Stimulated activated CD4-positive, alpha-beta T cell treated with anti-CD3 and anti-CD28 coated beads, Interleukin-1b, Interleukin-23, amount 100 ng/mL, for 4 hours (primary cell): ENCODE results near the gene ITPR1.

Experiments
- DNase-seq, 2 donors: peaks; one replicate each; pipeline ENCODE4 v3.0.0-alpha.2; 2020; ENCODE audit warnings: low read depth in 2 of 2

The ITPR1 gene

DNA sequence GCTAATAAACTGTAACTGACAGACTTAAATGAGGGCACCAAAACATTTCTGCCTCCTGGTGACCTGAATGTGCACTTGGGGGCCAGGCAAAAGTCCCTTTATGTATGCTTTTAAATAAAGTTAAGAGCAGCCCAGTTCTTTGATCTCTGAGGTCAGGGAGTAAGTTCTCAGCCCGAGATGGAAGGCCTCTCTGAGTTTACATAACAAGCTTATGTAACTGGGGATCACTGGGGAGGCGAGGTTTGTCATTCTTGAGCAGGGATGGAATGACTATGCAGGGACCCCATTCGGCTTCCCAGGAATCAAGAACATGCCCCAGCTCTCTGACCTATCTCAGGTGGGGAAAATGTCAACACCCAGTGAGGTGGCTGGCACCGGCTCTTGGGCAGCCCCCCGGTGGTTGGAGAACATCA is 287.4 kb downstream of the ITPR1 start:
- no peak for DNase-seq

DNA sequence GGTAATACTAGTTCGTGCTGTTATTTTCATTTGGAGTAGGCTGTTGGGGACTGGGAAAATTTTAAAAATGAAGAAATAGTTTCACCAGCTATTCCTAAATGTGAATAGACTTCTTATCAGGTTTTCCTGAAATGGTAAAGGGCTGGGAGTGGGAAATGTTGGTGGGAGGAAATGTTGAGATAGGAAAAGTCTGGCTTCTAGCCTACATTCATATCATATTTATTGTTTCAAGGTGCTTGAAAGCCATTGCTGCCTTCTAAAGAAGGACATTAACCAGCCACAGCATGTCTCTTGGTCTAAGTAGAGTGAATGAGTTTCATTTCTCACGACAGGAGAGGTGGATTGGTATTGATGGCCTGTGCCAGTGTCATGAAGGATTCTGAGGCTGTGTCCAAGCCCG is 288.9 kb downstream of the ITPR1 start:
- DNase-seq: no peak

DNA sequence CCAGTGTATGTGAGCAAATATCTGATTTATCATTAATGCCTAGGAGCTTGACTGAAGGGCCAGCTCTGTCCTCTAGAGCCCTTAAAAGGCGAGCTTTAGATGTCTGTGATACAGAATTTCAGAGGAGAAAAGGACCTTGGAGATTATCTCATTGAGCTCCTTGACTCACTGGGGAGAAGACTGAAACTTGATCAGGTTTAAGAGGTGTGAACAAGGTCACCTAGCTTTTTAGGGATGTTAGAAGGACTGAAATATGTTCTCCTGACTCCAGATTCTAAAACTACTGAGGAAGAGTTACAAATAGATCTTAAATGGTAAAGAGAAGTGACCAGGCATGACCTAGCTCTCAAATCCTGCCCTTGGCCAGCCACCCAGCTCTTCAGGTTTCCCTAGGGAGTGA is 292.4 kb downstream of the ITPR1 start:
- DNase-seq: no peak

DNA sequence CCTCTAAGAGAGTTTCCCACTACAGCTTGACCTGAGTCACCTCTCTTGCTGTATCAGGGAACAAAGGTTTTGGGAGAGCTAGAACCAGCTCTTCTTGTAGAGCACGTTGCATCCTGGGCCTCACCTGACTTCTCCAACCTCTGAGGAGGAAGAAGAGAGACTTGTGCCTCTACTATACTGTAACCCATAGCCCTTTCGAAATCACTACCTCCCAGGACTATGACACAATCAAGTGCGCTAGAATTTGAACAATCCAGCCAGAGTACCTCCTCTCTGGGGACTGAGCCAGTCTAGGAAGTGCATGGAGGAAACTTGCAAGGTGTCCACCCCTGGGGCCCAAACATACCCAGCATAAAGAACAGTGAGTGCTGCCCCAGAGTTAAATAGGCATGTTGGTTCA is 293.3 kb downstream of the ITPR1 start:
- DNase-seq: no peak

DNA sequence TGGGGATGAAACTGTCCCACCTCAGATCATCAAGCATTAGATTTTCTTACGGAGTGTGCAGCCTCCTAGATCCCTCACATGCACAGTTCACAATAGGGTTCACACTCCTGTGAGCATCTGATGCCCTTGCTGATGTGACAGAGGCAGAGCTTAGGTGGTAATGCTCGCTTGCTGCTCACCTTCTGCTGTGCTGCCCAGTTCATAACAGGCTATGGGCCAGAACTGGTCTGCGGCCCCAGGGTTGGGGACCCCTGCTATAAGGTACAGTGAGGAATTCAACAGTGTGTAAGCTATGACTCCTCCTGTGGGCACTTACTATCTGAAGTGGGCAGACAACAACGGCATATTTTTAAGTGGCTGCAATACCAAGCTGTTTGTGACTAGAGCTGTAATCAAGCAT is 298.2 kb downstream of the ITPR1 start:
- no peak for DNase-seq

DNA sequence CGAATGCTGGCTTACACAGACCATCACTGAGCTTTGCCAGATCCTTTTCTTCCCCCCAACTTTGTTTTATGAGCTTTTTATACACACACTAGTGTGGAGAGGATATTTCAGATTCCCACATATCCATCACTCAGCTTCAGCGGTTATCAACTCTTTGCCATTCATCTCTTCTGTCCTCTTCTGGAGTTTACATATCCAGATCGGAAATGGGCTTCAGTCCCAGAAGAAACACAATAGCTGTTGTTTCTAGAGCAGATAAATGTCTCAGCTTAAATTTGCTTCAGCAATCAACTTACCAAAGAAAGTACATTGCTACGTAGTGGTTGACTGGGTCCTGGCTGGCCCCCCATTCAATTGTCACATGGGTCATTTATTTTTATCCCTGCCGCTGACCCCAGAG is 300.2 kb downstream of the ITPR1 start:
- DNase-seq: no peak

DNA sequence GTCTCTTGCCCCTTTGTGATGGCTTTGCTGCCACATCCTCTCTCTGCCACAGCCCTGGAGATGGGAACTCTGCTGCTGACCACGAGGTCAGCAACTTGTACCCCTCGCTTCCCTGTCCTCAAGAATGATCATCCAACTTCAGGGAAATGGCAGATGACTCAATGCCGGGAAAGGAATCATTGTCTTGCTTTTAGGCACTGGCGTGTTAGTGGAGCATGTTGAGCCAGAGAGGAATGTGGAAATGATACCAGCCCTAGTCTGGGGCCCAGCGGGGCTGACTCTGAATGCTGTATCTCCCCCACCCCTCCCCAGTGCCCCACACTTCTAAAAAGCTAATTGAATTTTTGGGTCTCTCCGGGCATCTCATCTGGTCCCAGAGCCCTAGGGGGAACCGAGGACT is 301.2 kb downstream of the ITPR1 start:
- no peak for DNase-seq

DNA sequence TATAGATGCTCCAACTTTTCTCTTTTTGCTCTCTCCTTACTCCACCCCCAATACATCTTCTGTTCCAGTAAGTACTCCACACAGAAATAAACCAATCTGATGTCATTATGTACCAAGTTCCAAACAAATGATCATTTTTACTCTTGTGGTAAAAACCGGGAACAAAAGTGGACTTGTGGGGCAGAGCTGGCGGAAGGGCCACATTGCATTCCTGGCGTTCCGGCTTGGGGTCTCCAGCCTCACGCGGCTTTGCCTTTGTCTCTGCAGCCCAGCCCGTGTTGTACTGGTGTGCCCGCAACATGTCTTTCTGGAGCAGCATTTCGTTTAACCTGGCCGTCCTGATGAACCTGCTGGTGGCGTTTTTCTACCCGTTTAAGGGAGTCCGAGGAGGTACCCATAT is 301.6 kb downstream of the ITPR1 start:
- DNase-seq: no peak

DNA sequence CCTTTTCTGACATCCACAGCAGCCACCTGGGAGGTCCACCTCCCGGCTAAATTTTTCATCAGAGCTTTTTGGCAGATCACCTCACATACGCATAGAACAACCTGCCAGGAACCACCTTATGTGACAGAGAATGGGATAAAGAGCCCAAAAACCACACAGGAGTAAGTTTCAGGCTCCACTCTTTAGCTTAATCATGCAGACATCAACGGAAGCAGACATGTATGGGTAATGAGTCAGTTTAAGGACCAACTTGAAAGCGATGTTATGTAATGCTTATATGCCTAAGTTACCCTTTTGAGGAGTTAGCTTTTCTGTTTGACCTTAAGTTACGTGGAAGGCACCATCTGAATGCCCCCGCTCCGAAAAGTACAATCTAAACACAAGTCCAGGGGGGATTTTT is 302.8 kb downstream of the ITPR1 start:
- DNase-seq: no peak

DNA sequence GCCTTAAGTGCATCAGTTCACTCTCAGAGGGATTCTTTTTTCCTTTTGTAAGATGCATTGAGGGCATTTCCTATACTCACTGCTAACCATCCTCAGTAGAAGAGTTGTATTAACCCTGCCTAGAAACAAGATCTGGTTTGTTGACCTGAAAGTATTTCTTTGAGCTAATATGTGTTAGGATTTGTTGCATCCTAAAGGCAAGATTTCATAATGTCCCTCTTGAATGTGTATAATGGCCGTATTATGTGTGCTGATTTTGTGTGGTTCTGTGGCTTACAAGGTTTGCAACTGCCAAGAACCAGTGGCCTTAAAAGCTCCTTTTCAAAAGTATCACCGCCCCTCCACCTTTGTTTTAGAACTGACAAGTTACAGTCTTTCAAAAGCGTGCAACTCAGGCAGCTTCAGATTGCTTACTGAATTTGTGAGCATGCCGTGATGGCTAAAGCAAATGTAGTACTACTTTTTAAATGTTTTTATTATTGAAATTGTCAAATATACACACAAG is 304.1 kb downstream of the ITPR1 start:
- DNase-seq: no peak

DNA sequence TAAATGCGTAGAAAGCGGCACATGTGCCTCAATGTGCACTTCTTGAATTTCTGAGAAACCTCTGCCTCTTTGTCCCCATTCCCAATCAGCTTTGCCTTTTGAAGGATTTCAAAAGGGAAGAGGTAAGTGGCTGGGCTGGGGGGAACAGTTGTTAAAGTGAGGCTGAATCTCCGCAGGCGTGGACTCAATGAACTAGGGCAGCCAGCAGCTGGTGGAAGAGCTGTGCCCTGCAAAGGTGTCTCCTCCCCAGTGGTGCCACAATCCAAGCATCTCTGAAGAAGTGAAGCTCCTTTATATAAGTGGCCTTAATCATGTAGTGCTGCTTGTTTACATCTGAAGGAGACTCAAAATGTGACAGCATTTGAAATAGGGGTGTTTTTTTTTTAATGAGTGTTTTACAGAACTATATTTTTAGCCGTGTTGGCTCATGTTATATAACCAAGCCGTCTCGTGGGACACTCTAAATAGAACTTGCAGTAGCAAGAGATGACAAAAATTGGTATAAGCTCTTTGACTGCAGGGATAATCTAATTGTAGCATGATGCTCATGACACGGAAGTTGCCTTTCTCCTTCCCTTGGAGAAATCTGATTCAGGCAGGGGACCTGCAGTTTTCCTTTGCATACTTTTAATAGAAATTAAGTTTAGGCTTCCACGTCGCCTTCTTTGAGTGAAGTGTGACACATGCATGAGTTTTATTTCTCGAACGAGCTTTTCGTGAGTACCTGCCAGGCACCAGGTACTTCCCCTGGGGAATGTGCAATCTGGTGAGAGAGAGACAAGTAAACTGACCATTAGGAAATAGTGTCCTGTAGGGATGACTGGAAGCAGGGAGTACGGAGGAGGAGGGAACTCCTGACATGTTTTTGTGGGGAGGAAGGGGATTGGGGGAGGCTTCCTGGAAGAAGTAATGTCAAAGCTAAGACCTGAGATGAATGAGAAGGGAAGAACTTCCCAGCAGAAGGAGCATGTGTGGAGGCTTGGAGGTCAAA is 306.4 kb downstream of the ITPR1 start:
- DNase-seq: no peak

DNA sequence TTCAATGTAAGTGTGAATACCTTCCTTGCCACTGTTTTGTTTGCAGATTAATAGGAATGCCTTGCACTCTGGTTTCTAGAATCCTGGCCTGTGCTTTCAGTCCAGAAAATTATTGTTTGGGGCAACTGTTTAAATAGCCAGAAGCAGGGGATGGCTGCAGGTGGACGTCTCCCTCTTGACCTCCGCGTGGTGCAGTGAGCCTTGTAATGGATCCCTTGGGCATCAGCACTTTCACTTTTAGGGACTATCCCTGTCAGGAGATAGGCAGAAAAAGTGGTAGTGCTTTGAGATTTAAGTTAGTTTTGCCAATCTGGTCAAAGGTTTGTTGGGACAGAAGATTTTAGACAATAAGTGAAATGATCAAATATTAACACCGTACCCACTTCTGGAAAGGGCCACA is 307.4 kb downstream of the ITPR1 start:
- DNase-seq: no peak

DNA sequence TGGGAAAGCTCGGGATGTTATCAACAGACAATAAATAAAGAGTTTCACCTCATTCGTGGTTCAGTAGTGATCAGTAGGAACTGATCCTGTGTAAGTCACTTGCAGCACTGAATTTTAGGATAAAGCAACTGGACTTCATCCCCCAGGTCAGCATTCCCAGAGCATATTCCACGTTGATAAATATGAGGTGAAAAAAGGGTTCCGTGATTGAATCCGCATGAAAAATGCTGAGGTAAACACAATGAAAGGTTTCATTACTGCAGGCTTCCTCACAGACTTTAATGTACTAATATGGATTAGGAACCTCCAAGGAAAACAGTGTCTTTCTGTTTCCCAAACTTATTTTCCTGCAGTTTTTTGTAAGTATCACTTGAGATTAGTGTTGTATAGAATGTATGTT is 308.7 kb downstream of the ITPR1 start:
- DNase-seq: no peak

DNA sequence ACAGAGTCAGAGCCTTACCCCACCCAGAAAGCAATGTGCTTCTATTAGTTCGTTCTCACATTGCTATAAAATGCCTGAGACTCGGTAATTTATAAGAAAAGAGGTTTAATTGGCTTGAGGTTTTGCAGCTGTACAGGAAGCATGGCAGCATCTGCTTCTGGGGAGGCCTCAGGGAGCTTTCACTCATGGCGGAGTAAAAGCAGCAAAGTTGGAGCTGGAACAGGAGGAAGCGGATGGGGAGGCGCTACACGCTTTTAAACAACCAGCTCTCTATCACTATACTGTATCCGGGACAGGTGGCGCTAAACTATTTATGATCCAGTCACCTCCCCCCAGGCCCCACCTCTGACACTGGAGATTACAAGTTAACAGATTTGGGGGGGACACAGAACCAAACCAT is 309.8 kb downstream of the ITPR1 start:
- no peak for DNase-seq

DNA sequence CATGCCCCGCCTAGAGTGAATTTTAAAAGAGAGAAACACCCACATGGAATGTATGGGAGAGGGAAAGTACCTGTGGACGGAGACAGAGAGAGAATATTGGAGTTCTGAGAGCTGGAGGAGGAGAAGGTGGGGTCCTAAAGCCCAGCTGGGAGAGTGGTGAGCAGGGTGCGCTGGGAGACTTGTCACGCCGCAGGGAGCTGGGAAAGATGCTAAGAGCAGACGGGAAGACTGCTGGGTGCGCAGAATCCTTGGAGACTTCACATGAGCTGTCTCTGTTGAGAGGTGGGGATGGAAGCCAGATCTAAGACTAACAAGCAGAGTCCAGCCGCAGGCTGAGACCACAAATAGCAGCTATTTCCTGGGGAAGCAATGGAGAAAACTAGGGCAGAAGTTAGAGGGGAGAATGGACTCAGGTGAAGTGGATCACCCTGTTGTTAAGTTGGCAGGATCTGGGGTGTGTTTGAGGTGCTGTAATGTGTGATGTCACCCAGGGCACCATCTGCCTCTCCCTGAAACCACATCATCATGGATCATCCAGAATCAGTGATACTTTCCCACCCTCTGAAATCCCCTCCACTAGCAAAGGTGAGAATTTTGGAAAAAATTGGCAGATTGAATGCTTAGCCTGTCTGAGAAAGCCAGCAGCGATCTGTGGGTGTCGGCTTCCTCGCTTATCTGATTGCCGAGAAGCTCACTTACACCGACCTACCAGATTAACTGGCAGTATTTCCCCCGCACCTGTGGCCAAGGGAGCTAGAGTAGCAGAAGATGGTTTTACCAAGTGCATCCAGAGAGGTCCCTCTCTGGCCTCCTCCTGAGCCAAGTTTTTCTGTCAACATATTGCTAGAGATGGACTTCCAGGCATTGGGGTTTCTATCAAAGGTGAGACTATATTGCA is 311.3 kb downstream of the ITPR1 start:
- DNase-seq: no peak

DNA sequence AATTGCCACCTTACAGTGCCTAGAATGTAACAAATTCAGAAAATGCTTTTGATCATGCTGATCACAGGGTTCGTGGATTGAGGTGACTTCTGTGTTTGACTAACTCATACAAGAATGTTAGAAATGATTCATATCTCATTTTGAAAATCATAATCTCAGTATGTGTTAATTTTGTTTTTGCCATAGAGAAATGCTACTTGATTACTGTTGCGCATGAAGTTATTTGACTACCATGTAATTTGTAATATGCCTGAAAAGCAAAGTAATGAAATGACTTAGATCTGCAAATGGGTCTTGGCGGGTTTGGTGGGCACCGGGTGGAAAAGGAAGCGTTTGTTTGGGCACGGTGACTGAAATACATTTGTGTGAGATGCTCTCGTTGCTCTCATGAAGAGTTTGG is 312.5 kb downstream of the ITPR1 start:
- no peak for DNase-seq

DNA sequence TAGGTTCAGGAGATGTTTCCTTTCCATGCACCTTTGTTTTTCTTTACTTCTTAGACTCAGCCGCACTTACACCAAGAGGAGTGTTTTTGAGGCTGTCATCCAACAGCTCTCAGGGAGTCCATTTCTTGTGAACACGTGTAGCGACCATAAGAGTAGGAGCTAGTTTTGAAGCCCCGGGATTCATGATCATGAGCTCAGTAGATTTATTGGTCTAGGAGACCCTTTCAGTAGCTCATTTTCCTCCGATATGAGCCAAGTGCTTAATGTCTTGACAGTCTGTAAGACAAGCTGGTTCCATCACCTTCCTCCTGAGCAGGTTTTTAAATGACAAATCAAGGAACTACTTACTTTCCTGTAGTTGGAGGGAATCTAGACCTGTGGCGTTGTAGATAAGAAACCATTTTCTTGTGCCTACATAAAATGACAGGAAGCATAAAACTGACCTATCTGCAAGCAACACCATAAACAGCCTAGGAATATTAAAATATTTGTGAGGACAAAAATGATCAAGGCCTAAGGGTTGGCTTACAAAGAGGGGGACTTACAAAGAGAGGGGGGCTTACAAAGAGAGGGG is 313.5 kb downstream of the ITPR1 start:
- DNase-seq: no peak

DNA sequence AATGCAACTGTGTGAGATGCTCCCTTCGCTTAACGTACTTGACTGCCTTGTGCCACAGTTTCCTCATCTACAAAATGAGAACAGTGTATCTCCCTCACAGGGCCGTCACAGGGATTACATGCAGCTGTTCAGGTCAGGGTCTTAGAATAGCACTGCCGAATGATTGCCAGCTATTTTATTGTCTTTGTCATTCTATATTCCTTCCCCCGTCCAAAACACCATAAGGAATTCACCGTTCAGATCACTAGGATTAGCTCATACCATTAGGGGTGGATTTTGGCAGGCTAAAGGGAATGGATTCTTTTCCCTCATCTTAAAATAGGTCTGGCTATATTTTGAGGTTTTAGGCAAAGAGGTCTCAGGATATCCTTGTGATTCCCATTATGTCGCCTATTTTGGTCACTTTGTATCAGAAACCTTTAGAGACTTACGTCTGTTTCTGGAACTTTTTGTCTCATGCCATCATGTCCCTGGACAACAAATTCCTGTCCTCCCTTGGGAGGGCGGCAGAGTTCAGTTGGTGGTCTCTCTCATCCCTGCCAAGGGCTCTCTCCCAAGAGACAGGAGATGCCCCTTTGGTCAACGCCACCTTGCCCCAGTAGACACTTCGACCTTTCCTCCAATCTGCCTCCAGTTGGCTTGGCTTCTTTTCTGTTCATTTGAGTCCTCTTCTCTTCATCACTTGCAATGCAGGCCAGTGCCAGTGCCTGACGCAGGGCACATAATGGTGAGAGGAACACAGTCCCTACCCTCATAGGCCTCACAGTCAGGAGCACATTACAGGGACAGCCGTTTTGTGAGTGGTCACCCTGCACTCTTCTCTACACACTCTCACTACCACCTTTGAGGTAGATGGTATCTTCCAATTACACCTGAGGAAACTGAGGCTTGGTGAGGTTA is 314.5 kb downstream of the ITPR1 start:
- DNase-seq: no peak

DNA sequence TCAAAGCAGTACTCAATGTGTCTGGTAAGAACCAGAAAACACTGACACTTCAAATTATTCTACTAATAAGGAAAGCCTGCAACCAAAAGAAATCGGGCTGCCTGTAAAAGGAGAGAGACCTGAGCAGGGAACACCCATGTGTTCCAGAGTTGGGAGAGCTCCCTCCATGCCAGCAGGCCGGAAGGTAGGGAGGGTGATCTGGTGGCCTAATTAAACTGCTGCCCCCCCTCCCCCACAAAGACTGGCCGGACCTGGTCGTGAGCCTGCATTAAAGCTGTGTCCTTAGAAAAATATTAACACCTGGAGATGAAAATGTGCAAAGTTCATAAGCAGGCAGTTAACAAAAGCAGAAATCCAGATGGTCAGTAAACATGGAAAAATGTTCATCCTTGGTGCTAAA is 315.5 kb downstream of the ITPR1 start:
- DNase-seq: no peak

DNA sequence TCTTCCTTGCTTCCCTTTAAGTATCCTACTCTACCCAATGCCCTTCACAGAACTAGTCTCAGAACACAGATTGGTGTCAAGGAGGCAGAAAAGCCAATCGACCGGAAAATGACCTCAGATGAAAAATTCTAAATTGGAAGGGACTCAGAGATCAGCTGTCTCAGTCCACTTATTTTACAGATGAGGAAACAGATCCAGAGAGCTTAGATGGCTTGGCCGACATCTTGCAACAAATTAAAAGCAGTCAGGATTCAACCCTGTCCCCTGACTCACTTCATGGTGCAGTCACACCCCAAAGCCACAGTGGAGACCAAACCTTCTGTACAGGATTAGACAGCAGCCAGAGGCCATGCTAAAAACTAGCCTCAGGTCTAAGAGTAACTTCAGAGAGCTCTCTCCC is 316.8 kb downstream of the ITPR1 start:
- DNase-seq: no peak

DNA sequence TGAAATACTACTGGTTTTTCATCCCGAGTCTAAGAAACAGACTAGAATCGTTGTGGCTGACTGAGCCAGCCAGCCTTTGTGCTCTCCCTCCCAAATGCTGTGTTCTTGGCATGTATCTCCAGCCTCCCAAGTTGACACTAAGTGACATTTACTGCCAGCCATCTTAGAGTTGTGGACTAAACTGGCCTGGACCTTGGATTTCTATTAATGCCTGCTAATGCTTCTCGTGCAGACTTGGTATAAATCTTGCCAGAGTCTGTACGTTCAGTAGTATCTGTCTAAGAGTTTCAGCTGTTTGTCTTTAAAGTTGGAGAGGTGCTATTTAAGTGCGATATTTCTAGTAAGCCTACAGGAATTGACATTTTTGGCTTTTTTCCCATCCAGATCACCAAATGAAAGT is 319.4 kb downstream of the ITPR1 start:
- no peak for DNase-seq
